Hematopoietic multipotent progenitor cell treated with erythropoietin and hydrocortisone succinate and interleukin-3 and kit ligand, for 6 days (in vitro differentiated cells): Measurements from ENCODE around the gene IP6K3.
A peak's percentile ranks its signal among the peaks of the same experiment; 100 is the strongest.

Experiments used
- DNase-seq: peaks from one replicate; pipeline ENCODE4 v3.0.0-alpha.2; 2015

The IP6K3 gene

GRCh38 chr6:33720998-33721397, 25.7 kb downstream of the IP6K3 start:
- DNase-seq = no peak

GRCh38 chr6:33719326-33719987, 27.2 kb downstream of the IP6K3 start:
- DNase-seq = no peak

GRCh38 chr6:33718713-33719112, 28.0 kb downstream of the IP6K3 start:
- no peak for DNase-seq

DNA sequence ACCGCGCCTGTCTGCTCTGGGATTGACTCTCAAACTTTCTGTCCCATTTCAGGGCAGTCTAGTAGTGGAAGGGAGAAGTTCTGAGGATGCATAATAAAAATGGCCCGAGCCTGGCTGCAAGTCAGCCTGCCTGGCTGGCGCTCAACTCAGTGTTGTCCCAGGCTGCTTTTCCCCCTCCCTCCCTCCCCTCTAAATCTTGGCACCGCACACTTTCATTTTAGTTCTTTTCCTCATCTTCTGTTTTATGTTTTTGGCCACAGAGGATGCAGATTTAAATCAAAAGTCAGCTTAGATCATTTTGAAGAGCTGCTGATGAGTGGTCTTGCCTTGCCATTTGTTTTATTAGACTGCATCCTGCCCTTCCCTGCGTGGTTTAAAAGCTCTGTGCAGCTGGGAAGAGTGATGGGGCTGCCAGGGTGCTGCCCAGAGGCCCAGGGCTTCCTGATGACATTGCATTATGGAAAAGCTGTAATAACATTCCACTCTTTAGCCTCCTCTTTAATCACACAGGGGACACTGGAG, 28.7 kb downstream of the IP6K3 start:
- no peak for DNase-seq

- no peak for DNase-seq
These were observed 29.6 kb downstream of the IP6K3 start for GRCh38 chr6:33716890-33717632.

DNA sequence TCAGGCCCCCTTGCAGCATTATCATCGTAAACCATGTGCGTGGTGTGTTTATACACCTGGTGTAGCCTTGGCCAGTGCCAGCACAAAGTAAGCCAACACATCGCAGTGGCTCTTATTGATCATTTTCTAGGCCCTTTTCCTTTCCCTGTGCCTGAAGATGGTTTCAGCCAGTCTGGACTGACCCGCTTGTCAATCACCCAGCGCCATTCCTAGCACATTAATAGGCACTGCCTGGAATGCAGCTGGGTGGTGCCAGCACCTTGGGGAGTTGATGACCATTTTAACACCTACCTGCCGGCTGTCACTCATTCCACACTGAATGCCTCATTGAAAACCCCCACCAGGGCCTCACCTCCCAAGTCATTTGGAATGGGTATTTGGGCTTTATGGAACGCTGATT, 30.3 kb downstream of the IP6K3 start:
- DNase-seq = no peak

GRCh38 chr6:33714385-33715040, 32.2 kb downstream of the IP6K3 start:
- DNase-seq = peak; percentile 26

DNA sequence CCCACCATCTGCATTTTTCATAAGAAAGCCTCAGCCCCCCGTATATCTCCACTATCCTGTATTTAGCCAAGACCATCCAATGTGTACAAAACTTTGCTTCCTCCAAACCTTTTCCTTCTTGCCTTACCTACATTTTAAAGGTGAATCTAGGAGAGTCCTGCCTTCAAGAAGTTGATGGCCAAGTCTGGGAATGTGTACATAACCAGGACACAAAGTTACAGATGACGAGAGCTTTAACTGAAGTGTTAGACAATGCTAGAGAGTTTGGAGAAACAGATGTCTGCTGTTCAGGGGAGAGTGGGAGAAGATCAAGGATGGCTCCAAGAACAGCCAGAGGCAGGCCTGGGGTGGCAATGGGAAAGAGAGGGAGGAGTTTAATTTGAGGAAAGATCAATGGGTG, 32.9 kb downstream of the IP6K3 start:
- no peak for DNase-seq

GRCh38 chr6:33712914-33713313, 33.8 kb downstream of the IP6K3 start:
- DNase-seq = no peak

DNA sequence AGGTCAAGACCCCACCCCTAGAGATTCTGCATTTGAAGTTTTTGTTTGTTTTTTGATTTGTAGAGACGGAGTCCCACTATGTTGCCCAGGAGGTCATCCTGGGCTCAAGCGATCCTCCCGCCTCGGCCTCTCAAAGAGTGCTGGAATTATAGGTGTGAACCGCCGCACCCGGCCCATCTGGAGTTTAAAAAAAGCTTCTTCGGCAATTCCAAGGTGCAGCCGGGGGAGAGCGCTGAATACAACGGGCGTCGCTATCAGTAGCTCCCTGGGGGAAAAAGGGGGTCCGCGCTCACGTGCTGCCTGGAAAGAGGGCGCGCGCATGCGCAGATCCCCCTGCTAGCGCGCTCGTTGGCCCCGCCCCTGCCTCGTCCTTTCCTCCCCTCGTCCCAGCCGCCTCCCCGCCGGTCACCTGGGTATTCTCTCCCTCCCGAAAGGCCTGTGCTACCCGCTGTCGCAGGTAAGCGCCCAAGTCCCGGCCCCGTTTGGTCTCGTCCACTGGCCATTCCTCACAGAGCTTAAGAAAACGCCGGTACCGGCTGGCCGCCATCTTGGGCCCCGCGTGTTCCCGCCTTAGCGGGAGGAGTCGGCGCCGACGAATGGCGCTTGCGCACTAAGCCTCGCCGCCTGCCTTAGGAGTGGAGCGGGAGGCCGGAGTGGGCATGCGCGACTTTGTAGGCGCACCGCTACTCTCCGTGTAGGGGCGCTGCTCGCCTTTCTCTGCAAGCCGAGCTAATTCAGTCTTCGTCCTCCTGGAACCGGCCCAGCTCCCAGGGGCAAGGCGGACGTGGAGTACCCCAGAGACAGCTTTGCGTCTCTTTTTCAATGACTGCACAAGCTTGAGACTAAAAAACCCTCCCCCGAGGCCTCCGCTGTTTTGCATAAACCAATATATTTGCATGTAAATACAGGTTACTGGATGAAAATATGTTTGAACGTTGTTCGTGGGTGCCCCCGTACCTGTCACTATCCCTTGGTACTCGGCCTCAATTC, 35.3 kb downstream of the IP6K3 start, which contains the start of gene UQCC2:
Gene UQCC2, minus strand, starts transcription at position 561 of the 990 bp plus-strand sequence. Its CDS starts 14 bp downstream, at position 547.
- peak; percentile 99 for DNase-seq

DNA sequence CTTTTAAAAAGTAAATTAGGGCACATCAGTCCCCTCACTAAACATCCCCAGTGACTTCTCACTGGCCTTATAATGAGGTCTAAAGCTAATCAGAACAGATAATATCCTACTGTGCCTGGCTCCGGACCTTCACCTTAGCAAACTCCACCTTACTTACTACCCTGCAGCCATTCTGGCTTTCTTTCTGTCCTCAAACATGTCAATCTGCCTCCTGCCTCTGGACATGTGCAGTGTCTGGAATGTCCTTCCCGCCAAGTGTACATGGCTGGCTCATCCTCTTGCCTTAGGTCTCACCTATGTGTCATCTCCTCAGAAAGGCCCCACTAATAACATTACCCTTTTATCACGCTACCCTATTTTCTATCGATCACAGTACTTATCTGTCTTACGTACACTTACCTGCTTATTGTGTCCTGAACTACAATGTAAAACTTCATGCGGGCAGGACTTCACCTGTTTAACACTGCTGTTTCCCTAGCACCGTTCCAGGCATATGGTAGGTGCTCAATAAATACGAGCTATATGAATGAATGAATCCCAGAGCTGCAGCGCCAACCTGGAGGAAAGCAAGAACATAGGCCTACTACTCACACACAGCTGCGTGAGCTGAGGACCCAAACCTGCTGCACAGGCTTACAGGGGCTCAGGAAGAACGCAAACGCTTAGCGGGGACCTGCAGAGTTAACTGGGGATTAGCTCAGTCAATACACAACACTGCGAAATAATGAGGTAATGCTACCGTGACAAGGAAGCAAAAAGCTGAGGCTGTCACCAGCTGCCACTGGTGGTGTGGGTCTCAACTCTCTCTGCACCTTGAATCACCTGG, 36.2 kb downstream of the IP6K3 start:
- peak; percentile 41 for DNase-seq

GRCh38 chr6:33709605-33710295, 37.0 kb downstream of the IP6K3 start:
- no peak for DNase-seq

DNA sequence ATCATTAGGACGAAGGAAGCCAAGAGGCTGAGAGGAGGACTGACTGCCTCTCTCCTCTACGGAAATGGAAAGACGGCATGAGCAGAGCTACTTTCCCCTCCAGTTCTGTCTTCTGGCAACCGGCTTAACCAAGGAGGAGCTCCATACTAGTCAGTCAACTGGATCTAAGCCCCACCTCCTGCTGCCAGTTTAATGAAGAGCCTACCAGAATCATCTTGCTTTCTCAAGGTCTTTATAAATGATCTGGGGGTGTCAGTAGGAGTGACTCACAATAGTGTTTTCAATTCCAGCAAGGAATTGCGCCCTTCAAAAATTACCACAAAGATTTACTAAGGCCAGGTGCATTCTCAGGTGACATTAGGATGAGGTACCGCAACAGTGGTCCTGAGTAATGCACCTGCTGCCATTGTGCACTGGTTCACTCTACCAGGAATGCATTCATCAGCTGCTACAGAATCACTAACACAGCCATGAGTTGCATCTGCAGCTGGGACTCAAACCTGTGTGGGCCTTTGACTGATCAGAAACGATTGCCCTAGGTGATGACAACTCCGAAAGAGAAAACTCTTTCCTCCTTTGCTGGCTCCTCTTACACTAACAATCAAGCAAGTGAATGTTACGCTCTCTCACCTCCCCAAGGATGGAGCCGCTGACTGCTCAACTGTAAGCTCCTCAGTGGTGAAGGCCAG, 38.0 kb downstream of the IP6K3 start:
- no peak for DNase-seq

DNA sequence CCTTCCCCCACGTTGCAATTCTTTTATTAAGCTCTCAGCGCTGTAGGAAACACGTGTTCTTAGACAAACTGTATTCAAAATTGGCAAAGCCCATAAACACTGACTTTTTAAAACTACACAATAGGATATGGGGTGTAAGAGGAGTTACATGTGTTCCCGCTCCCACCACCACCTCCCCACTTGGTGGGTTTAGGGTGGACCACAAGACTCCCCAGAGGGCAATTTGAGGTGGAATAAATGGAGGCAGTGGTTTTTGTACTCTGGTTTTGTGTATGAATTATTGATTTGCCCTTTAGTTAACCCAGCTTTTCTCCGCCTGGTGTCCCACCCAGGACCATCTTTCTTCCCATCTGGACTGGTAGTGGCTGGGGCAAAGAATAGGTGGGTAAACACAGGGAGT, 38.9 kb downstream of the IP6K3 start:
- DNase-seq = no peak

- DNase-seq = no peak
These were observed 40.6 kb downstream of the IP6K3 start for GRCh38 chr6:33705955-33706725.

- no peak for DNase-seq
These were observed 41.3 kb downstream of the IP6K3 start for GRCh38 chr6:33705268-33705885.

DNA sequence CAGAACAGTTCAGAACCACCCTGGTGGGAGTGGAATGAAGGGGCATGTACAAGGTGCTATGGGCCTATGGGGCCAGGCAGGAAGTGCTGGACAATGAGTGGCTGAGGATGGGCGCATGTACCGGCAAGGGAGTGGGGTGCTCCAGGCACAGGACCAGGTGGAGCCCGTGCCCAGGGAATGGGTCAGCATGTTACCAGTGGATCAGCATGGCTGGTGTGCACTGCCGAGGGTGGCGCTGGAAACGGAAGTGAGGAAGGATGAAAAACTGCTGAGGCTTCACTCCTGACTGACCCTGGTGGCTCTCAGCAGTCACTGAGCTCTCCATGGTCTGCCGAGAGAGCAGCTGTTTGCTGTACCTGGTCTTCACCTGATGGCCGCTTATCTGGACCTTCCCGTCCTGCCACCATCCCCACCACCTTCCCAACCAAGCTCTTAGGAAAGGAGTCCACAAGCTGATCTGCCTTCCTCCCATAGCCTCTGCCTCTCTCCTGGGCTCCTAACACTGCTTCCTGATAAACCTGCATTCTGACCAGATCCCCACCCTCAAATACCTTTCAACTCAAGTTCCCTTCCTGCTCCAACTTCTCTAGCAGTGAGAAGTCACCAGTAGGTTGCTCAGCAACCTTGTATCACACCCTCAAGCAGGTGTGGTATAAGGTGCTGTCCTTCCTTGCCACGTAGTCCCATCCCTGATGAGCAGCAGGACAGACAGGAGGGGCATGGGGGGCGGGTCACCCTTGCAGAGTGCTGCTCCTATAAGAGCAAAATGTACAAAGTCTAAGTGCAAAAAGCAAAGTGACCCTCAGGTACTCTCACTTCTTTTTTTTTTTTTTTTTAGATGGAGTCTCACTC, 42.3 kb downstream of the IP6K3 start:
- DNase-seq = no peak
